ENCODE results near the gene PPARA.

DNA sequence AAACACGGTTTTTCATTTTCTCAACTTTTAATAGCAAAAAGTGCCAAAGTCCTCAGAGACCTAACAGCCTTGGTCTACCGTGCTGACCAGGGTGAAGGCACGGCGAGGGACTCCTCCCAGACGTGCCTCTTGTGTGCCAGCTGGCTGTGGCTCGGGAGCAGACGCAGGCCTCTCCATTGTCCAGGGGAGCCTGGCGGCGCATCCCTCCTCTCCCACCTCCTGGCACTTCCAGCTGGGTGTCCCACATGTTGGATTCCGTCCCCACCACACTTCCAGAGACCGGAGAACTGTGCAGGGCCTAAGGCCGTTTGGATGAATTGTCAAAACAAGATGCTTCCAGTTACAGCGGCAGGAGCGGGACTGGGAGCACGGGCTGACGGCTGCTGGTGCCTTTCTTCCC, 88.2 kb downstream of the PPARA start:
- TF ChIP-seq CTCF (IDR thresholded peaks at IDR 0.05 in 2 of 3, conservative IDR thresholded peaks at IDR 0.05 in 1 of 3; ENCODE audit: borderline replicate concordance in 1 of 3, insufficient read depth in 1 of 3, low read depth in 2 of 3, low read length in 2 of 3): no peak
- no peak for TF ChIP-seq RAD21 (IDR thresholded peaks at IDR 0.05; ENCODE audit: low read depth)
